HepG2 (cell line): ENCODE measurements around the gene LIN7A. TPM values are rescaled to one million over a fixed set of nuclear protein-coding genes. Genes with fewer than 3 reads are reported as not detected.

Source experiments
- ATAC-seq: fragments of 200-7000 bp; cut with Tn5 transposase; 3 replicates; pipeline ENCODE4 v1.9.1; 2020; ENCODE audit warnings: mild to moderate bottlenecking, moderate library complexity
- BruUV-seq: library from RNA; stranded (reverse); fragments of 400-500 nt; replicated peaks from 2 replicates; lab custom pipeline; 2021; lab: Mats Ljungman, UMichigan
- CTCF ChIA-PET: fragments of 300-600 bp; formaldehyde crosslinking; extraction: SDS; loops from one replicate; lab custom pipeline; 2021; ENCODE audit warnings: low total read pairs, inconsistent platforms, low intra/inter-chr PET ratio; lab: Yijun Ruan, JAX
- POLR2A ChIA-PET: fragments of 350-600 bp; sonication (Branson Sonifier 250); formaldehyde crosslinking; loops from one replicate; lab custom pipeline; 2020; ENCODE audit warnings: antibody characterized with exemption, inconsistent platforms; lab: Yijun Ruan, JAX
- DNase-seq: peaks from one replicate; pipeline ENCODE4 v3.0.0-alpha.2; 2015; ENCODE audit warnings: low spot score
- FAIRE-seq: peaks from 3 replicates; lab custom pipeline; 2011; peaks lifted over from hg19 to GRCh38; lab: Jason Lieb, UNC
- H2AFZ ChIP-seq: one replicate; pipeline ENCODE4 v1.6.1; 2011; ENCODE audit warnings: low read length, inconsistent platforms
- H3K27ac ChIP-seq: fragments of 300-600 bp; 3 replicates; pipeline ENCODE4 v1.8.0; 2011; ENCODE audit warnings: mixed run types, mild to moderate bottlenecking, mixed read lengths, low read length, inconsistent platforms; ENCODE audit not compliant: insufficient read depth; ENCODE audit errors: extremely low read length
- H3K27me3 ChIP-seq, 2 experiments: fragments of 200-600 bp in 1 of 2; 2 replicates in 1 of 2; 3 replicates in 1 of 2; pipeline versions ENCODE4 v1.6.0 to v1.8.0; 2011; ENCODE audit warnings: low read length in 2 of 2, mild to moderate bottlenecking in 2 of 2, moderate library complexity in 2 of 2, inconsistent platforms in 1 of 2; ENCODE audit not compliant: insufficient read depth in 2 of 2, control insufficient read depth in 1 of 2
- H3K36me3 ChIP-seq, 2 experiments: fragments of 200-600 bp in 1 of 2; replicated peaks in 1 of 2; 2 replicates in 1 of 2; 3 replicates in 1 of 2; pipeline versions ENCODE4 v1.5.1 to v1.8.0; 2011; ENCODE audit warnings: low read length in 2 of 2, inconsistent platforms in 1 of 2; ENCODE audit not compliant: insufficient read depth in 2 of 2, control insufficient read depth in 1 of 2
- H3K4me1 ChIP-seq: 2 replicates; pipeline ENCODE4 v1.5.1; 2012; ENCODE audit warnings: low read length, inconsistent platforms; ENCODE audit not compliant: insufficient read depth
- H3K4me2 ChIP-seq: 2 replicates; pipeline ENCODE4 v1.6.0; 2011; ENCODE audit warnings: low read depth, low read length, inconsistent platforms
- H3K4me3 ChIP-seq, 3 experiments: fragments of 200-600 bp in 1 of 3; sonication (generic), shearing (Covaris generic) in 1 of 3; replicated peaks in 1 of 3; 2 replicates each; pipeline ENCODE4 v1.5.1; 2011 to 2016; ENCODE audit warnings: low read length in 3 of 3, inconsistent platforms in 2 of 3, low read depth in 2 of 3, mild to moderate bottlenecking in 2 of 3, control low read depth in 1 of 3, mixed read lengths in 1 of 3; ENCODE audit not compliant: insufficient read depth in 1 of 3
- H3K79me2 ChIP-seq: one replicate; pipeline ENCODE4 v1.6.1; 2011; ENCODE audit warnings: low read length, inconsistent platforms; ENCODE audit not compliant: insufficient read depth
- H3K9ac ChIP-seq: 2 replicates; pipeline ENCODE4 v1.6.0; 2011; ENCODE audit warnings: mild to moderate bottlenecking, low read depth, low read length, inconsistent platforms; ENCODE audit not compliant: insufficient read depth
- H3K9me3 ChIP-seq: 2 replicates; pipeline ENCODE4 v1.5.1; 2012; ENCODE audit warnings: mild to moderate bottlenecking, low read length
- H4K20me1 ChIP-seq: 2 replicates; pipeline ENCODE4 v1.6.0; 2011; ENCODE audit warnings: inconsistent platforms, mild to moderate bottlenecking, low read length, moderate library complexity; ENCODE audit not compliant: insufficient read depth
- CBX2 ChIP-seq, 2 experiments: fragments of 200-600 bp in 1 of 2; sonication (generic); formaldehyde crosslinking in 1 of 2; IDR thresholded peaks; 2 replicates each; pipeline versions ENCODE4 v1.7.0 to v1.8.1; 2018 to 2022; ENCODE audit warnings: low read depth in 2 of 2, low read length in 1 of 2, mild to moderate bottlenecking in 1 of 2, missing genetic modification reagents in 1 of 2
- MEIS2 ChIP-seq: sonication (generic); formaldehyde crosslinking; IDR thresholded peaks from 2 replicates; pipeline ENCODE4 v1.9.0; 2021; ENCODE audit warnings: mild to moderate bottlenecking, missing genetic modification reagents
- TOE1 ChIP-seq: sonication (generic); formaldehyde crosslinking; IDR thresholded peaks from 2 replicates; pipeline ENCODE4 v1.4.0; 2020; ENCODE audit warnings: mild to moderate bottlenecking, missing genetic modification reagents
- ZNF225 ChIP-seq: sonication (generic); formaldehyde crosslinking; IDR thresholded peaks from 2 replicates; pipeline ENCODE4 v1.4.0; 2020; ENCODE audit warnings: mild to moderate bottlenecking, missing genetic modification reagents
- WGBS: methylation state at CpG from one replicate; pipeline ENCODE4 v1.1.6; 2017; ENCODE audit warnings: low lambda C conversion rate; 5-methylcytosine and 5-hydroxymethylcytosine counted together
- in situ Hi-C: cut with HindIII; loops from 2 replicates; pipeline ENCODE4 v1.10.0; 2017; ENCODE audit warnings: low pct_unique_long_range_greater_than_20kb; ENCODE audit not compliant: extremely low pct_ligation_motif_present
- intact Hi-C: fragments of 100-400 bp; cut with micrococcal nuclease; formaldehyde crosslinking; loops from one replicate; pipeline ENCODE4 v1.10.0; 2022; ENCODE audit not compliant: unreplicated experiment
- polyA plus RNA-seq, 8 experiments: library from polyadenylated mRNA; depleted of rRNA in 3 of 8; stranded (reverse) in 7 of 8; unstranded in 1 of 8; fragments of >200 nt; fragmentation: Illumina TruSeq in 4 of 8; extraction: Trizol in 4 of 8; gene quantifications; 2 replicates each; pipeline versions ENCODE4 v1.2.1 to v1.2.3, GENCODE V29; 2011 to 2016; ENCODE audit warnings: low read depth in 4 of 8, missing spikeins in 1 of 8, mixed read lengths in 1 of 8; ENCODE audit not compliant: insufficient read depth in 1 of 8
- total RNA-seq, 5 experiments: library from RNA; depleted of rRNA; stranded (reverse); fragments of >200 nt; fragmentation: Illumina TruSeq; extraction: Trizol; gene quantifications; 2 replicates each; pipeline ENCODE4 v1.2.3, GENCODE V29; 2016; ENCODE audit warnings: low read depth in 1 of 5
- TF ChIP-seq, protein P1 (sequence below): sonication (generic); formaldehyde crosslinking; IDR thresholded peaks from 2 replicates; pipeline ENCODE4 v1.4.0; 2020; ENCODE audit warnings: missing genetic modification reagents

Gene LIN7A
- total and polyA plus RNA-seq, 2 of the 13 experiments (the other 11 are each of a cell fraction or from before 2014, with no cell fraction given) = 18.5 to 19.2 TPM

- TF ChIP-seq, protein P1, sequence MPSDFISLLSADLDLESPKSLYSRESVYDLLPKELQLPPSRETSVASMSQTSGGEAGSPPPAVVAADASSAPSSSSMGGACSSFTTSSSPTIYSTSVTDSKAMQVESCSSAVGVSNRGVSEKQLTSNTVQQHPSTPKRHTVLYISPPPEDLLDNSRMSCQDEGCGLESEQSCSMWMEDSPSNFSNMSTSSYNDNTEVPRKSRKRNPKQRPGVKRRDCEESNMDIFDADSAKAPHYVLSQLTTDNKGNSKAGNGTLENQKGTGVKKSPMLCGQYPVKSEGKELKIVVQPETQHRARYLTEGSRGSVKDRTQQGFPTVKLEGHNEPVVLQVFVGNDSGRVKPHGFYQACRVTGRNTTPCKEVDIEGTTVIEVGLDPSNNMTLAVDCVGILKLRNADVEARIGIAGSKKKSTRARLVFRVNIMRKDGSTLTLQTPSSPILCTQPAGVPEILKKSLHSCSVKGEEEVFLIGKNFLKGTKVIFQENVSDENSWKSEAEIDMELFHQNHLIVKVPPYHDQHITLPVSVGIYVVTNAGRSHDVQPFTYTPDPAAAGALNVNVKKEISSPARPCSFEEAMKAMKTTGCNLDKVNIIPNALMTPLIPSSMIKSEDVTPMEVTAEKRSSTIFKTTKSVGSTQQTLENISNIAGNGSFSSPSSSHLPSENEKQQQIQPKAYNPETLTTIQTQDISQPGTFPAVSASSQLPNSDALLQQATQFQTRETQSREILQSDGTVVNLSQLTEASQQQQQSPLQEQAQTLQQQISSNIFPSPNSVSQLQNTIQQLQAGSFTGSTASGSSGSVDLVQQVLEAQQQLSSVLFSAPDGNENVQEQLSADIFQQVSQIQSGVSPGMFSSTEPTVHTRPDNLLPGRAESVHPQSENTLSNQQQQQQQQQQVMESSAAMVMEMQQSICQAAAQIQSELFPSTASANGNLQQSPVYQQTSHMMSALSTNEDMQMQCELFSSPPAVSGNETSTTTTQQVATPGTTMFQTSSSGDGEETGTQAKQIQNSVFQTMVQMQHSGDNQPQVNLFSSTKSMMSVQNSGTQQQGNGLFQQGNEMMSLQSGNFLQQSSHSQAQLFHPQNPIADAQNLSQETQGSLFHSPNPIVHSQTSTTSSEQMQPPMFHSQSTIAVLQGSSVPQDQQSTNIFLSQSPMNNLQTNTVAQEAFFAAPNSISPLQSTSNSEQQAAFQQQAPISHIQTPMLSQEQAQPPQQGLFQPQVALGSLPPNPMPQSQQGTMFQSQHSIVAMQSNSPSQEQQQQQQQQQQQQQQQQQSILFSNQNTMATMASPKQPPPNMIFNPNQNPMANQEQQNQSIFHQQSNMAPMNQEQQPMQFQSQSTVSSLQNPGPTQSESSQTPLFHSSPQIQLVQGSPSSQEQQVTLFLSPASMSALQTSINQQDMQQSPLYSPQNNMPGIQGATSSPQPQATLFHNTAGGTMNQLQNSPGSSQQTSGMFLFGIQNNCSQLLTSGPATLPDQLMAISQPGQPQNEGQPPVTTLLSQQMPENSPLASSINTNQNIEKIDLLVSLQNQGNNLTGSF (CRISPR knock-in tag) = no peak
- no peak for TF ChIP-seq TOE1
Observed at GRCh38 chr12:80814453-80814852, 123.3 kb downstream of the LIN7A start (continued).

DNA sequence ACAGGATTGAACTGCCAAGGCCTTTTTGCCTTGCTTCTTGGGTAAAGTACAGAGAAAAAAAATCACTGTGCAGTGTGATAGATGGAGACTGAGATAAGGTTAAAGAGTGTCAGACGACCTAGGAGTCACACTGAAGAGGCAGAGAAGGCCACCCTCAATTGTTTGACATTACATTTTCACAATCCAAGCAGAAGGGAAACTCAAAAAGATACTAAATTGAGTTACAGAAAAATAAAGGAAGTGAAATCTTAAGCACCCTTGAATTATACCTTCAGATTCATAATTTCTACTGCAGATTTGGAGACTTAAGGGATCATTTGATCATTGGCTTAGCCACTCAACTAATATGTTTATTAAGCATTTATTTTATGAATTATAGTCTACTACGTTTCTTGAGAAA, 123.9 kb downstream of the LIN7A start:
- no peak overlapping the region for H2AFZ ChIP-seq
- H3K4me3 ChIP-seq = no peak overlapping the region
- H3K36me3 ChIP-seq = peaks cover 2 to 14% of the 10 kb centered on the region in 2 experiments; a peak in 4 of 5 replicates
- no peak overlapping the region for H3K9ac ChIP-seq
- intact Hi-C loops (no loop called here), in situ Hi-C loops (no loop called here)
- H3K79me2 ChIP-seq = no peaks in the 10 kb centered on the region
- H3K27ac ChIP-seq = no peak overlapping the region
- no TSS peak for BruUV-seq
- ATAC-seq (no peak), FAIRE-seq (no peak), DNase-seq (no peak)
- H4K20me1 ChIP-seq = no peaks in the 10 kb centered on the region
- no peaks in the 10 kb centered on the region for H3K27me3 ChIP-seq
- 83% methylated on average over 2 of the region's 2 CpGs for WGBS
- TF ChIP-seq ZNF225 (no peak), CBX2 (IDR thresholded peaks at IDR 0.05; ENCODE audit: low read depth, low read length) (no peak), CBX2 (CRISPR knock-in tag; IDR thresholded peaks at IDR 0.05; ENCODE audit: low read depth) (no peak), MEIS2 (CRISPR knock-in tag) (no peak)
- no peak overlapping the region for H3K4me2 ChIP-seq
- CTCF ChIA-PET = no interaction called here
- H3K4me1 ChIP-seq = no peaks in the 10 kb centered on the region
- H3K9me3 ChIP-seq = no peaks in the 10 kb centered on the region
- POLR2A ChIA-PET = no interaction called here
